GM12878 (cell line): Measurements from ENCODE around the gene PTK7. TPM values are rescaled to one million over a fixed set of nuclear protein-coding genes. Genes with fewer than 3 reads are reported as not detected.
A peak's percentile ranks its signal among the peaks of the same experiment; 100 is the strongest.

ENCODE experiments used
- ATAC-seq: fragments of 200-7000 bp; cut with Tn5 transposase; 3 replicates; pipeline ENCODE4 v1.9.1; 2020; ENCODE audit warnings: mild to moderate bottlenecking, moderate library complexity
- BruUV-seq: library from RNA; stranded (reverse); fragments of 400-500 nt; replicated peaks from 2 replicates; lab custom pipeline; 2021; lab: Mats Ljungman, UMichigan
- CTCF ChIA-PET: fragments of 300-600 bp; sonication (Branson Sonifier 250); formaldehyde crosslinking; extraction: SDS; loops from one replicate; lab custom pipeline; 2021; ENCODE audit warnings: inconsistent platforms; lab: Yijun Ruan, JAX
- POLR2A ChIA-PET: fragments of 350-600 bp; formaldehyde crosslinking; extraction: SDS; loops from one replicate; lab custom pipeline; 2021; ENCODE audit warnings: inconsistent platforms; lab: Charles Lee
- RAD21 ChIA-PET: fragments of 300-600 bp; sonication (Branson Sonifier 250); formaldehyde crosslinking; loops from one replicate; lab custom pipeline; 2023; ENCODE audit warnings: antibody characterized with exemption; ENCODE audit not compliant: unreplicated experiment; lab: Charles Lee
- SMC1A ChIA-PET: fragments of 300-600 bp; sonication (Branson Sonifier 250); formaldehyde crosslinking; loops from one replicate; lab custom pipeline; 2023; ENCODE audit not compliant: unreplicated experiment, uncharacterized antibody; lab: Charles Lee
- DNase-seq: peaks from one replicate; pipeline ENCODE4 v3.0.0-alpha.2; 2011; ENCODE audit warnings: low read depth, low spot score
- FAIRE-seq: peaks from 3 replicates; lab custom pipeline; 2011; peaks lifted over from hg19 to GRCh38; lab: Jason Lieb, UNC
- H2AFZ ChIP-seq: 2 replicates; pipeline ENCODE4 v1.6.0; 2011; ENCODE audit warnings: low read depth, low read length, control low read depth; ENCODE audit not compliant: control insufficient read depth
- H3K27ac ChIP-seq: 2 replicates; pipeline ENCODE4 v1.5.1; 2011; ENCODE audit warnings: control low read depth; ENCODE audit not compliant: control insufficient read depth, insufficient read depth
- H3K27me3 ChIP-seq, 2 experiments: replicated peaks in 1 of 2; 2 replicates each; pipeline versions ENCODE4 v1.6.0 to v1.6.1; 2011; ENCODE audit warnings: low read length in 1 of 2; ENCODE audit not compliant: control insufficient read depth in 2 of 2, insufficient read depth in 2 of 2
- H3K36me3 ChIP-seq, 2 experiments: 2 replicates each; pipeline ENCODE4 v1.5.1; 2011; ENCODE audit warnings: low read length in 1 of 2; ENCODE audit not compliant: control insufficient read depth in 2 of 2, insufficient read depth in 2 of 2
- H3K4me1 ChIP-seq: 2 replicates; pipeline ENCODE4 v1.6.1; 2011; ENCODE audit warnings: mild to moderate bottlenecking, low read length, moderate library complexity, mixed read lengths; ENCODE audit not compliant: control insufficient read depth, insufficient read depth
- H3K4me2 ChIP-seq: 2 replicates; pipeline ENCODE4 v1.6.0; 2011; ENCODE audit warnings: control low read depth; ENCODE audit not compliant: control insufficient read depth, insufficient read depth
- H3K4me3 ChIP-seq: fragments of 200-600 bp; sonication (generic); 2 replicates; pipeline ENCODE4 v1.5.1; 2016
- H3K79me2 ChIP-seq: 2 replicates; pipeline ENCODE4 v1.6.0; 2011; ENCODE audit warnings: low read length; ENCODE audit not compliant: control insufficient read depth, insufficient read depth
- H3K9ac ChIP-seq: 2 replicates; pipeline ENCODE4 v1.8.0; 2011; ENCODE audit warnings: low read length, control low read depth, mixed read lengths; ENCODE audit not compliant: control insufficient read depth, insufficient read depth
- H3K9me3 ChIP-seq: replicated peaks from 3 replicates; pipeline ENCODE4 v1.5.1; 2011; ENCODE audit warnings: mild to moderate bottlenecking, low read length; ENCODE audit not compliant: control insufficient read depth, insufficient read depth
- H4K20me1 ChIP-seq: 2 replicates; pipeline ENCODE4 v1.6.0; 2011; ENCODE audit not compliant: control insufficient read depth, insufficient read depth
- BCL11A ChIP-seq: IDR thresholded peaks from 2 replicates; pipeline ENCODE4 v1.6.1; 2011; ENCODE audit warnings: low read depth, low read length
- IKZF1 ChIP-seq: fragments of 450-650 bp; conservative IDR thresholded peaks from 2 replicates; pipeline ENCODE4 v1.6.1; 2017; ENCODE audit warnings: antibody characterized with exemption, mild to moderate bottlenecking
- JUND ChIP-seq: IDR thresholded peaks from 2 replicates; pipeline ENCODE4 v1.6.1; 2012; ENCODE audit warnings: low read depth, mild to moderate bottlenecking, low read length, improper control_type of control experiment, moderate library complexity
- NBN ChIP-seq: fragments of 450-650 bp; IDR thresholded peaks from 2 replicates; pipeline ENCODE4 v1.6.1; 2016
- PBX3 ChIP-seq: IDR thresholded peaks from 2 replicates; pipeline ENCODE4 v1.6.1; 2011; ENCODE audit warnings: mild to moderate bottlenecking, low read depth, low read length, moderate library complexity; ENCODE audit not compliant: insufficient replicate concordance
- RAD21 ChIP-seq: IDR thresholded peaks from 2 replicates; pipeline ENCODE4 v1.6.1; 2011; ENCODE audit warnings: mild to moderate bottlenecking, low read depth, low read length, moderate library complexity; ENCODE audit not compliant: insufficient read depth
- RCOR1 ChIP-seq: conservative IDR thresholded peaks from 2 replicates; pipeline ENCODE4 v1.6.1; 2012; ENCODE audit warnings: low read depth, low read length, improper control_type of control experiment
- TAF1 ChIP-seq: IDR thresholded peaks from 2 replicates; pipeline ENCODE4 v1.6.1; 2011; ENCODE audit warnings: mild to moderate bottlenecking, low read depth, low read length, borderline replicate concordance
- YY1 ChIP-seq: IDR thresholded peaks from 2 replicates; pipeline ENCODE4 v1.6.1; 2011; ENCODE audit warnings: low read depth, mild to moderate bottlenecking, low read length
- WGBS: methylation state at CpG from one replicate; pipeline ENCODE4 v1.1.6; 2016; ENCODE audit warnings: low lambda C conversion rate; ENCODE audit not compliant: insufficient replicate concordance, insufficient coverage; ENCODE audit errors: missing lambda C conversion rate; 5-methylcytosine and 5-hydroxymethylcytosine counted together
- in situ Hi-C: fragments of 300-500 bp; cut with MboI; formaldehyde crosslinking; loops from 9 replicates; pipeline ENCODE4 v1.14.3; 2018; ENCODE audit warnings: mixed read lengths
- intact Hi-C: fragments of 100-400 bp; cut with micrococcal nuclease; formaldehyde crosslinking; loops from one replicate; pipeline ENCODE4 v1.14.2; 2022; ENCODE audit not compliant: unreplicated experiment
- polyA plus RNA-seq, 11 experiments: library from polyadenylated mRNA; depleted of rRNA in 4 of 11; unstranded in 6 of 11; stranded (reverse) in 5 of 11; fragments of >200 nt; fragmentation: Nextera tagmentation in 4 of 11; fragmentation: Illumina TruSeq in 1 of 11; extraction: Ambion mirVana in 4 of 11; extraction: Trizol in 1 of 11; gene quantifications; 1 replicate in 1 of 11; 2 replicates in 10 of 11; pipeline versions ENCODE4 v1.2.1 to v1.2.3, GENCODE V29; 2011 to 2016; ENCODE audit warnings: inconsistent platforms in 2 of 11, missing spikeins in 2 of 11, low read depth in 1 of 11
- total RNA-seq, 4 experiments: library from RNA; depleted of rRNA in 3 of 4; stranded (reverse); fragments of >200 nt in 3 of 4; fragmentation: Illumina TruSeq in 1 of 4; extraction: Trizol in 1 of 4; gene quantifications; 2 replicates each; pipeline versions ENCODE4 v1.2.1 to v1.2.3, GENCODE V29; 2013 to 2021
- TF ChIP-seq, protein P1 (sequence below): fragments of 450-650 bp; IDR thresholded peaks from 2 replicates; pipeline ENCODE4 v1.6.1; 2016; ENCODE audit warnings: mild to moderate bottlenecking, moderate library complexity, borderline replicate concordance
- TF ChIP-seq, protein P2 (sequence below): fragments of 450-650 bp; IDR thresholded peaks from 2 replicates; pipeline ENCODE4 v1.6.1; 2017; ENCODE audit warnings: mild to moderate bottlenecking, moderate library complexity

Gene PTK7
- total and polyA plus RNA-seq, 10 of the 15 experiments (the other 5 are each of a cell fraction or from before 2014, with no cell fraction given) = 0.18 to 14.4 (median 3.3) TPM; not detected in 1

DNA sequence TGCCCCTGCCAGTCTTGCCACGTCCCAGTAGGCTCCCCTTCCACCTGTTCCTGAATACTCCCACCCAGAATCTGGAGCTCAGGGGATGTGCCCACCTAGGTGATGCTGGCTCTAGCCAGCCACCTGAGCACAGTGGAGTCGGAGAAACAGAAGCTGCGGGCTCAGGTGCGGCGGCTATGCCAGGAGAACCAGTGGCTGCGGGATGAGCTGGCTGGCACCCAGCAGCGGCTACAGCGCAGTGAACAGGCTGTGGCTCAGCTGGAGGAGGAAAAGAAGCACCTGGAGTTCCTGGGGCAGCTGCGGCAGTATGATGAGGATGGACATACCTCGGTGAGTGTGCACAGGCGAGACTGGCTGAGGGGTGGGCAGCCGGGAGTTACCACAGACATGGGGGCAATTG, 13.3 kb upstream of the PTK7 start (continued):
- TF ChIP-seq, protein P1, sequence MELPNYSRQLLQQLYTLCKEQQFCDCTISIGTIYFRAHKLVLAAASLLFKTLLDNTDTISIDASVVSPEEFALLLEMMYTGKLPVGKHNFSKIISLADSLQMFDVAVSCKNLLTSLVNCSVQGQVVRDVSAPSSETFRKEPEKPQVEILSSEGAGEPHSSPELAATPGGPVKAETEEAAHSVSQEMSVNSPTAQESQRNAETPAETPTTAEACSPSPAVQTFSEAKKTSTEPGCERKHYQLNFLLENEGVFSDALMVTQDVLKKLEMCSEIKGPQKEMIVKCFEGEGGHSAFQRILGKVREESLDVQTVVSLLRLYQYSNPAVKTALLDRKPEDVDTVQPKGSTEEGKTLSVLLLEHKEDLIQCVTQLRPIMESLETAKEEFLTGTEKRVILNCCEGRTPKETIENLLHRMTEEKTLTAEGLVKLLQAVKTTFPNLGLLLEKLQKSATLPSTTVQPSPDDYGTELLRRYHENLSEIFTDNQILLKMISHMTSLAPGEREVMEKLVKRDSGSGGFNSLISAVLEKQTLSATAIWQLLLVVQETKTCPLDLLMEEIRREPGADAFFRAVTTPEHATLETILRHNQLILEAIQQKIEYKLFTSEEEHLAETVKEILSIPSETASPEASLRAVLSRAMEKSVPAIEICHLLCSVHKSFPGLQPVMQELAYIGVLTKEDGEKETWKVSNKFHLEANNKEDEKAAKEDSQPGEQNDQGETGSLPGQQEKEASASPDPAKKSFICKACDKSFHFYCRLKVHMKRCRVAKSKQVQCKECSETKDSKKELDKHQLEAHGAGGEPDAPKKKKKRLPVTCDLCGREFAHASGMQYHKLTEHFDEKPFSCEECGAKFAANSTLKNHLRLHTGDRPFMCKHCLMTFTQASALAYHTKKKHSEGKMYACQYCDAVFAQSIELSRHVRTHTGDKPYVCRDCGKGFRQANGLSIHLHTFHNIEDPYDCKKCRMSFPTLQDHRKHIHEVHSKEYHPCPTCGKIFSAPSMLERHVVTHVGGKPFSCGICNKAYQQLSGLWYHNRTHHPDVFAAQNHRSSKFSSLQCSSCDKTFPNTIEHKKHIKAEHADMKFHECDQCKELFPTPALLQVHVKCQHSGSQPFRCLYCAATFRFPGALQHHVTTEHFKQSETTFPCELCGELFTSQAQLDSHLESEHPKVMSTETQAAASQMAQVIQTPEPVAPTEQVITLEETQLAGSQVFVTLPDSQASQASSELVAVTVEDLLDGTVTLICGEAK = no peak
- TF ChIP-seq TAF1 = no peak
- no peak for TF ChIP-seq JUND
- TF ChIP-seq, all 136 proteins: peak for 0

DNA sequence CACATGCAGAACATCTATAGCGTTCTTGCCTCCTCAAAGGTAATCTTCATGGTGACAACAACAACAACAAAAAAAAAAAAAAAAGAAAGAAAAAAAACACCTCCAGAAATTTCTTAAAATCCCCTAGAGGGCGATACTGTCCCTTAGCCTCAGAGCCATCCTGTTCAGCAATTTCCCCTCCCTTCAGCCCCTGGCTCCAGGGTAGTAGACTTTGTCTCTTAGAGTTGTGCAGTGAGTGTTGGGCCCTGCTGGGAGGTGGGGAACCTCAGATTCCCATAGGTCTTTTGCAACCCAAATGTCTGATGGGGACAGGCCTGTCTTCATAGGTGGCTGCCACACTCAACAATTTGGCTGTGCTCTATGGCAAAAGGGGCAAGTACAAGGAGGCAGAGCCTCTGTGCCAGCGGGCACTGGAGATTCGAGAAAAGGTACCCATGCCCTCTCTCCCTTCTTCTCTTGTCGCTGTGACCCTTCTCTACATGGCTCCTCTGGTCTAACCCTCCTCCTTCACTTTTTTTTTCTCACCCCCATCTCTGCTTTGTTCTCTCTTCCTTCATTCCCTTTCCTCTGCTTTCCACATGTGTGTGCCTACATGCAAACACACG, 6.0 kb upstream of the PTK7 start:
- ATAC-seq (peak; percentile 95), FAIRE-seq (peak; percentile 44), DNase-seq (no peak)
- Histone ChIP-seq H3K27me3 (no peaks in the 10 kb centered on the region; a peak in 1 of 4 replicates), H3K79me2 (no peaks in the 10 kb centered on the region), H3K27ac (no peak overlapping the region), H3K36me3 (no peaks in the 10 kb centered on the region), H4K20me1 (no peaks in the 10 kb centered on the region), H2AFZ (no peak overlapping the region), H3K9ac (no peak overlapping the region), H3K4me3 (no peak overlapping the region), H3K4me1 (no peaks in the 10 kb centered on the region), H3K9me3 (no peaks in the 10 kb centered on the region), H3K4me2 (no peak overlapping the region)
- SMC1A ChIA-PET = interaction anchor here (2.3 kb wide), 1 partner anchor 73 kb away, joined by 11 read pairs; no protein-coding TSS in a partner anchor
- POLR2A ChIA-PET = interaction anchor here (0.6 kb wide), 1 partner anchor 133 kb away, joined by 3 read pairs; no protein-coding TSS in a partner anchor
- in situ Hi-C loops (no loop called here), intact Hi-C loops (loop anchor here (1.0 kb wide), 1 partner anchor 73 kb away; no protein-coding TSS in a partner anchor)
- no TSS peak for BruUV-seq
- WGBS = 38% methylated on average over 5 of the region's 6 CpGs
- RAD21 ChIA-PET = interaction anchor here (0.7 to 1.3 kb wide), 3 partner anchors 59 to 100 kb away, joined by 3 to 5 read pairs (median 4); no protein-coding TSS in a partner anchor
- CTCF ChIA-PET = interaction anchor here (0.7 to 2.5 kb wide), 6 partner anchors 16 to 322 kb away, joined by 3 to 16 read pairs (median 4); partner anchors contain the start of gene CUL7
- TF ChIP-seq NBN (0 out of 2 replicates have a peak, but pooled peaks have one; percentile 52), IKZF1 (no peak), RCOR1 (no peak), RAD21 (peak; percentile 78), BCL11A (no peak), YY1 (0 out of 2 replicates have a peak, but pooled peaks have one; percentile 33), PBX3 (no peak)
- TF ChIP-seq, protein P2, sequence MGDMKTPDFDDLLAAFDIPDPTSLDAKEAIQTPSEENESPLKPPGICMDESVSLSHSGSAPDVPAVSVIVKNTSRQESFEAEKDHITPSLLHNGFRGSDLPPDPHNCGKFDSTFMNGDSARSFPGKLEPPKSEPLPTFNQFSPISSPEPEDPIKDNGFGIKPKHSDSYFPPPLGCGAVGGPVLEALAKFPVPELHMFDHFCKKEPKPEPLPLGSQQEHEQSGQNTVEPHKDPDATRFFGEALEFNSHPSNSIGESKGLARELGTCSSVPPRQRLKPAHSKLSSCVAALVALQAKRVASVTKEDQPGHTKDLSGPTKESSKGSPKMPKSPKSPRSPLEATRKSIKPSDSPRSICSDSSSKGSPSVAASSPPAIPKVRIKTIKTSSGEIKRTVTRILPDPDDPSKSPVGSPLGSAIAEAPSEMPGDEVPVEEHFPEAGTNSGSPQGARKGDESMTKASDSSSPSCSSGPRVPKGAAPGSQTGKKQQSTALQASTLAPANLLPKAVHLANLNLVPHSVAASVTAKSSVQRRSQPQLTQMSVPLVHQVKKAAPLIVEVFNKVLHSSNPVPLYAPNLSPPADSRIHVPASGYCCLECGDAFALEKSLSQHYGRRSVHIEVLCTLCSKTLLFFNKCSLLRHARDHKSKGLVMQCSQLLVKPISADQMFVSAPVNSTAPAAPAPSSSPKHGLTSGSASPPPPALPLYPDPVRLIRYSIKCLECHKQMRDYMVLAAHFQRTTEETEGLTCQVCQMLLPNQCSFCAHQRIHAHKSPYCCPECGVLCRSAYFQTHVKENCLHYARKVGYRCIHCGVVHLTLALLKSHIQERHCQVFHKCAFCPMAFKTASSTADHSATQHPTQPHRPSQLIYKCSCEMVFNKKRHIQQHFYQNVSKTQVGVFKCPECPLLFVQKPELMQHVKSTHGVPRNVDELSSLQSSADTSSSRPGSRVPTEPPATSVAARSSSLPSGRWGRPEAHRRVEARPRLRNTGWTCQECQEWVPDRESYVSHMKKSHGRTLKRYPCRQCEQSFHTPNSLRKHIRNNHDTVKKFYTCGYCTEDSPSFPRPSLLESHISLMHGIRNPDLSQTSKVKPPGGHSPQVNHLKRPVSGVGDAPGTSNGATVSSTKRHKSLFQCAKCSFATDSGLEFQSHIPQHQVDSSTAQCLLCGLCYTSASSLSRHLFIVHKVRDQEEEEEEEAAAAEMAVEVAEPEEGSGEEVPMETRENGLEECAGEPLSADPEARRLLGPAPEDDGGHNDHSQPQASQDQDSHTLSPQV = no peak
